Vagina (tissue), 2 donors: ENCODE results near the gene ATXN2. TPM values are rescaled to one million over a fixed set of nuclear protein-coding genes. Genes with fewer than 3 reads are reported as not detected.
"Not testable (repeated sequence)": the region's sequence is repeated elsewhere in the genome, so short reads cannot be mapped to it uniquely, and the experiment has no call there.

Source experiments
- DNase-seq, 2 donors: peaks; one replicate each; pipeline ENCODE4 v3.0.0-alpha.2; 2017; ENCODE audit errors: extremely low spot score in 2 of 2
- H3K27ac ChIP-seq: fragments of 200-600 bp; sonication (generic); one replicate; pipeline ENCODE4 v1.5.1; 2019
- H3K27me3 ChIP-seq: fragments of 200-600 bp; sonication (generic); one replicate; pipeline ENCODE4 v1.5.1; 2019
- H3K36me3 ChIP-seq, 2 donors: fragments of 200-600 bp; sonication (generic); one replicate each; pipeline ENCODE4 v1.5.1; 2017 to 2019
- H3K4me1 ChIP-seq: fragments of 200-600 bp; sonication (generic); one replicate; pipeline ENCODE4 v1.5.1; 2019
- H3K4me3 ChIP-seq, 2 donors: fragments of 200-600 bp; sonication (generic); 1 replicate in 1 of 2; 2 replicates in 1 of 2; pipeline ENCODE4 v1.5.1; 2016 to 2019
- H3K9me3 ChIP-seq: fragments of 200-600 bp; sonication (generic); one replicate; pipeline ENCODE4 v1.5.1; 2019
- CTCF ChIP-seq, 3 experiments: fragments of 450-650 bp in 2 of 3; fragments of 200-600 bp in 1 of 3; sonication (generic) in 1 of 3; IDR thresholded peaks; one replicate each; pipeline ENCODE4 v1.5.1; 2017 to 2019; ENCODE audit warnings: antibody characterized with exemption in 3 of 3, mild to moderate bottlenecking in 2 of 3, moderate library complexity in 2 of 3
- POLR2A ChIP-seq, 2 donors: fragments of 450-650 bp; IDR thresholded peaks; one replicate each; pipeline ENCODE4 v1.6.1; 2017; ENCODE audit warnings: antibody characterized with exemption in 2 of 2, mild to moderate bottlenecking in 2 of 2, moderate library complexity in 2 of 2
- POLR2AphosphoS5 ChIP-seq, 2 donors: sonication (generic); formaldehyde crosslinking; IDR thresholded peaks; one replicate each; pipeline ENCODE4 v1.9.0; 2017; ENCODE audit warnings: antibody characterized with exemption in 2 of 2, mild to moderate bottlenecking in 2 of 2, low read depth in 1 of 2; ENCODE audit not compliant: insufficient read depth in 1 of 2
- intact Hi-C: fragments of 100-400 bp; cut with DNase I; formaldehyde crosslinking; loops from one replicate; pipeline ENCODE4 v1.15.1; 2023
- total RNA-seq: library from RNA; depleted of rRNA; stranded (reverse); fragments of >200 nt; gene quantifications from one replicate; pipeline ENCODE4 v1.2.3, GENCODE V29; 2016

ATXN2 gene
- total RNA-seq, 1 donor from 2014 or later, result 70.2 TPM

GRCh38 chr12:111590552-111590951 is 8.6 kb downstream of the ATXN2 start:
- H3K36me3 ChIP-seq, result no peaks in the 10 kb centered on the region
- no peak for DNase-seq
- no peaks in the 10 kb centered on the region for H3K9me3 ChIP-seq
- no peaks in the 10 kb centered on the region for H3K27me3 ChIP-seq
- no peak overlapping the region for H3K4me3 ChIP-seq
- H3K4me1 ChIP-seq, result peaks cover 71% of the 10 kb centered on the region
- intact Hi-C loops, result no loop called here
- H3K27ac ChIP-seq, result no peak overlapping the region
- TF ChIP-seq POLR2A (IDR thresholded peaks at IDR 0.05), result no peak

- intact Hi-C loops, result no loop called here
- H3K36me3 ChIP-seq, result no peaks in the 10 kb centered on the region
- DNase-seq, result no peak
- no peaks in the 10 kb centered on the region for H3K9me3 ChIP-seq
- H3K4me3 ChIP-seq, result no peak overlapping the region
- no peak for TF ChIP-seq POLR2A (IDR thresholded peaks at IDR 0.05)
- no peak for TF ChIP-seq POLR2AphosphoS5 (IDR thresholded peaks at IDR 0.05; ENCODE audit: insufficient read depth in 1 of 2, low read depth in 1 of 2)
- TF ChIP-seq CTCF (IDR thresholded peaks at IDR 0.05), result no peak
- no peak overlapping the region for H3K27ac ChIP-seq
- H3K27me3 ChIP-seq, result no peaks in the 10 kb centered on the region
- H3K4me1 ChIP-seq, result peaks cover 67% of the 10 kb centered on the region
Observed at GRCh38 chr12:111589601-111590000, 9.5 kb downstream of the ATXN2 start.

GRCh38 chr12:111588010-111588409 is 11.1 kb downstream of the ATXN2 start:
- no peak for TF ChIP-seq POLR2A (IDR thresholded peaks at IDR 0.05)
- TF ChIP-seq CTCF (IDR thresholded peaks at IDR 0.05), result no peak
- no peak for TF ChIP-seq POLR2AphosphoS5 (IDR thresholded peaks at IDR 0.05; ENCODE audit: insufficient read depth in 1 of 2, low read depth in 1 of 2)
- no peaks in the 10 kb centered on the region for H3K36me3 ChIP-seq
- H3K27ac ChIP-seq, result no peak overlapping the region
- DNase-seq, result no peak
- no peaks in the 10 kb centered on the region for H3K9me3 ChIP-seq
- H3K4me1 ChIP-seq, result peaks cover 68% of the 10 kb centered on the region
- H3K27me3 ChIP-seq, result no peaks in the 10 kb centered on the region
- intact Hi-C loops, result no loop called here
- no peak overlapping the region for H3K4me3 ChIP-seq

GRCh38 chr12:111586986-111587385 is 12.1 kb downstream of the ATXN2 start:
- no peak for DNase-seq
- no peaks in the 10 kb centered on the region for H3K36me3 ChIP-seq
- H3K4me3 ChIP-seq, result no peak overlapping the region
- H3K9me3 ChIP-seq, result no peaks in the 10 kb centered on the region
- H3K27me3 ChIP-seq, result no peaks in the 10 kb centered on the region
- no peak for TF ChIP-seq POLR2A (IDR thresholded peaks at IDR 0.05)
- no peak for TF ChIP-seq CTCF (IDR thresholded peaks at IDR 0.05)
- TF ChIP-seq POLR2AphosphoS5 (IDR thresholded peaks at IDR 0.05; ENCODE audit: insufficient read depth in 1 of 2, low read depth in 1 of 2), result no peak
- H3K4me1 ChIP-seq, result peaks cover 59% of the 10 kb centered on the region
- intact Hi-C loops, result no loop called here
- no peak overlapping the region for H3K27ac ChIP-seq

- Histone ChIP-seq H3K27ac (no peak overlapping the region), H3K9me3 (no peaks in the 10 kb centered on the region), H3K27me3 (no peaks in the 10 kb centered on the region), H3K4me3 (no peak overlapping the region), H3K36me3 (no peaks in the 10 kb centered on the region), H3K4me1 (peaks cover 46% of the 10 kb centered on the region)
- DNase-seq, result no peak
- intact Hi-C loops, result no loop called here
- TF ChIP-seq CTCF (IDR thresholded peaks at IDR 0.05), result no peak
- TF ChIP-seq POLR2A (IDR thresholded peaks at IDR 0.05), result no peak
- TF ChIP-seq POLR2AphosphoS5 (IDR thresholded peaks at IDR 0.05; ENCODE audit: insufficient read depth in 1 of 2, low read depth in 1 of 2), result no peak
Observed at GRCh38 chr12:111585690-111586089, 13.4 kb downstream of the ATXN2 start.

- no peaks in the 10 kb centered on the region for H3K36me3 ChIP-seq
- H3K4me1 ChIP-seq, result peaks cover 39% of the 10 kb centered on the region
- no peak overlapping the region for H3K27ac ChIP-seq
- no peaks in the 10 kb centered on the region for H3K9me3 ChIP-seq
- TF ChIP-seq POLR2AphosphoS5 (IDR thresholded peaks at IDR 0.05; ENCODE audit: insufficient read depth in 1 of 2, low read depth in 1 of 2), result no peak
- no peak for TF ChIP-seq POLR2A (IDR thresholded peaks at IDR 0.05)
- no peak for TF ChIP-seq CTCF (IDR thresholded peaks at IDR 0.05)
- intact Hi-C loops, result no loop called here
- H3K27me3 ChIP-seq, result no peaks in the 10 kb centered on the region
- no peak for DNase-seq
- no peak overlapping the region for H3K4me3 ChIP-seq
Observed at GRCh38 chr12:111584959-111585358, 14.2 kb downstream of the ATXN2 start.

- H3K9me3 ChIP-seq, DNase-seq, H3K4me3 ChIP-seq, H3K36me3 ChIP-seq, H3K27ac ChIP-seq, H3K27me3 ChIP-seq, intact Hi-C loops: not testable (repeated sequence)
- H3K4me1 ChIP-seq, result peaks cover 38% of the 10 kb centered on the region
Observed at GRCh38 chr12:111583506-111583905, 15.6 kb downstream of the ATXN2 start.
